Esophagus (tissue), 2 donors: ENCODE measurements around the gene MMP24OS. TPM values are rescaled to one million over a fixed set of nuclear protein-coding genes. Genes with fewer than 3 reads are reported as not detected.

ENCODE experiments used
- H3K27ac ChIP-seq, 2 donors: one replicate each; pipeline ENCODE4 v1.5.1; 2013; ENCODE audit warnings: low read depth in 2 of 2, mild to moderate bottlenecking in 2 of 2, inconsistent platforms in 1 of 2, low read length in 1 of 2, moderate library complexity in 1 of 2
- H3K27me3 ChIP-seq, 2 donors: one replicate each; pipeline ENCODE4 v1.6.1; 2013; ENCODE audit warnings: low read length in 2 of 2, control low read depth in 1 of 2, mild to moderate bottlenecking in 1 of 2; ENCODE audit not compliant: insufficient read depth in 2 of 2, control insufficient read depth in 1 of 2
- H3K36me3 ChIP-seq, 2 donors: one replicate each; pipeline ENCODE4 v1.6.1; 2013; ENCODE audit warnings: low read length in 1 of 2; ENCODE audit not compliant: control insufficient read depth in 2 of 2, insufficient read depth in 2 of 2
- H3K4me1 ChIP-seq, 2 donors: one replicate each; pipeline ENCODE4 v1.6.1; 2013; ENCODE audit warnings: low read length in 1 of 2; ENCODE audit not compliant: control insufficient read depth in 2 of 2, insufficient read depth in 2 of 2
- H3K4me3 ChIP-seq, 2 donors: one replicate each; pipeline ENCODE4 v1.5.1; 2013; ENCODE audit warnings: low read length in 2 of 2, mild to moderate bottlenecking in 2 of 2, low read depth in 1 of 2, moderate library complexity in 1 of 2
- H3K9me3 ChIP-seq, 2 donors: one replicate each; pipeline ENCODE4 v1.6.1; 2013; ENCODE audit warnings: mild to moderate bottlenecking in 2 of 2, low read depth in 1 of 2, low read length in 1 of 2, moderate library complexity in 1 of 2; ENCODE audit not compliant: control insufficient read depth in 2 of 2, insufficient read depth in 1 of 2
- WGBS, 2 donors: extraction: QIAGEN DNeasy Blood & Tissue Kit; methylation state at CpG; one replicate each; pipeline ENCODE4 v1.1.7; 2013; 5-methylcytosine and 5-hydroxymethylcytosine counted together
- polyA plus RNA-seq, 2 donors: library from polyadenylated mRNA; stranded (reverse); fragments of 200-250 nt; gene quantifications; one replicate each; pipeline ENCODE4 v1.2.3, GENCODE V29; 2013
- donor health status: healthy with polysubstance abuse.
- donor health status: Bipolar disorder and iron deficiency.

MMP24OS gene
- polyA plus RNA-seq, 2 donors, result 25.7 to 52.2 TPM

DNA sequence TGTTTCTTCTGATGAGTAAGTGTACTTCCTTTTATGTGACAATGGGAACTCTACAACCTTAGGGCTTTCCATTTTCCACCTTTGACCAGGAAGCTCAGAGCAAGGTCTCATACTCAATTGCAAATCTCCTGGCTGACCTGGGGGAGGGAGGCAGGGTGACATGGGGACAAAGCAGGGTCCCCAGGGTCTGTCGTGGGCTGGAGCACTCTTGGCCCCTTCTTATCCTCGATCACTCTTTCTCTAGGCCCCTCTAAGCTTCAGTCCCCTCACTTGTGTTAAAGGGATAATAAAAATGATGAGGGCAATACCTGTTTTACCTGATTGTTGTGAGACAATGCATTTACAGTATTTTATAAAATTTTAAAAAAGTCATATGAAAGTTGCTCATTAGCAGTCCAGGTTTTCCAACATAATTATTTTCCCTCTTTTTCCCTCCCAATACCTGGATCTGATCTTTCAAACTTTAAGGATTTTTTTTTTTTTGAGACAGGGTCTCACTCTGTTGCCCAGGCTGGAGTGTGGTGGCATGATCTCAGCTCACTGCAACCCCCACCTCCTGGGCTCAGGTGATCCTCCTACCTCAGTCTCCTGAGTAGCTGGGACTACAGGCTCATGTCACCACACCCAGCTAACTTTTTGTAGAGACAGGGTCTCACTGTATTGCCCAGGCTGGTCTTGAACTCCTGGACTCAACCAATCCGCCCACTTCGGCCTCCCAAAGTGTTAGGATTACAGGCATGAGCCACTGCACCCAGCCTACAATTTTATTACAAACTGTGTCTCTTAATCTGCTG is 22.7 kb upstream of the MMP24OS start:
- H3K4me1 ChIP-seq, result peaks cover 0 to 29% of the 10 kb centered on the region in 2 donors
- peaks cover 0 to 2% of the 10 kb centered on the region in 2 donors for H3K36me3 ChIP-seq
- no peaks in the 10 kb centered on the region for H3K27me3 ChIP-seq
- no peak overlapping the region for H3K4me3 ChIP-seq
- no peak overlapping the region for H3K27ac ChIP-seq
- 87 to 89% methylated on average over 4 of the region's 4 CpGs for WGBS, 2 donors
- H3K9me3 ChIP-seq, result no peaks in the 10 kb centered on the region

DNA sequence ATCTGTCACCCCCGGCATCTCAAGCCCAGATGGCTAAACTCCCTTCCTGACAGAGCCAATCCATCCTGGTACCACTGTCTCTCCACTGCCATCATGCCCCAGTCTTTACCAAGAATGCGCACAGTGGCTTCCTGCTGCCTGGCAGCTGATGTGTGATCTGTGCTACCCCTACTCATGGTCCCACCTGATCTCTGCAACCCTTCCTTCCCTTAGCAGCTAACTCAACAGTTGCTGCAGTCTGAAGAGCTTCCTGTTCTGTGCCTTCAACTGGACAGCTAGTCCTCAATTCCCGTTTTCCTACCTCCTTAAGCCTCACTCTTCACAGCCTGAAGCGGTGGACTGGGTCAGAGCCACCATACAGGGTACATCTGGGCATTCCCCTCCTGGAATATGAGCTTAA is 21.9 kb upstream of the MMP24OS start:
- Histone ChIP-seq H3K36me3 (peaks cover 0 to 2% of the 10 kb centered on the region in 2 donors), H3K9me3 (no peaks in the 10 kb centered on the region), H3K4me3 (no peak overlapping the region), H3K27ac (no peak overlapping the region), H3K27me3 (no peaks in the 10 kb centered on the region), H3K4me1 (peaks cover 0 to 24% of the 10 kb centered on the region in 2 donors)
- WGBS, 2 donors, result 85 to 86% methylated on average over 4 of the region's 4 CpGs

DNA sequence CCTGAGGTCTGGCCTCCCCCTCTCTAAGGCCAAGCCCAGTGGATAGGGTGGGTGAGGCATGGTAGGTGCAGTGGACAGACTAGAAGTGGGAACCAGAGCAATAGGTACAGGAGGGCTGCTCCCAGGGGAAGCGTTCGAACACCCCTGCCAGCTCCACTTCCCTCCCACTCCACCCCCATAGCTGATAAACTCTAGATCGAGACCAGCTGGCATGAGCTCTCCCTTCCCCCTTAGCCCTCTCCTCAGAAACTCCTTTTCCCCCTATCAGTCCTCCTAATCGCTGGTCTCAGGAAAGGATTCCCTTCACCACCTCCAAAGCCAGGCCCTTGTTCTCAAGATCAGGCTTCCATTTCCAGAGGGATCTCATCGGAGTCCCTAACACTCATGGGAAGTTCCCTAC is 20.3 kb upstream of the MMP24OS start:
- Histone ChIP-seq H3K4me1 (peaks cover 0 to 16% of the 10 kb centered on the region in 2 donors), H3K27me3 (no peaks in the 10 kb centered on the region), H3K9me3 (no peaks in the 10 kb centered on the region), H3K36me3 (peaks cover 0 to 2% of the 10 kb centered on the region in 2 donors), H3K27ac (no peak overlapping the region), H3K4me3 (no peak overlapping the region)
- WGBS, 2 donors, result 65 to 80% methylated on average over 4 to 5 of the region's 5 CpGs

DNA sequence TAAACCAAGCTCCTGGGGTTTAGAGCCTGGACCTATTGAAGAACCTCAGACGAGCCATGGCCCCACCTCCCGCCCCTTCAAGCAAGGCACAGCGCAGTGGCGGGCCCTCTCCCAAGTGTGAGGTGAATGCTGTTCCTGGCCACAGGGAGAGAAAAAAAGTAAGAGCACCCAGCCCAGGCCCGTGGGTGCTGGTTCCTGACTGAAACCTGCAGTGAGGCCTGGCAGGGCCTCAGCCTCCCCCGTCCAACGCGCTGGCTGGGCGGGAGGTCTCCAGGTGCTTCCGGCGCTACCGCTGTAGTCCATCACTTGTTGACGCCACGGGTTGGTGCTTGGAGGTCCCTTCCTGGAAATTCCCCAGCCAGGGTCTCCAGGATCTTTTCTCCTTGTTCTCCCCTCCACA is 19.8 kb upstream of the MMP24OS start:
- no peaks in the 10 kb centered on the region for H3K27me3 ChIP-seq
- H3K4me1 ChIP-seq, result peaks cover 0 to 19% of the 10 kb centered on the region in 2 donors
- WGBS, 2 donors, result 88 to 89% methylated on average over 14 of the region's 14 CpGs
- no peak overlapping the region for H3K4me3 ChIP-seq
- H3K27ac ChIP-seq, result peak overlapping the region in 1 of 2 donors; percentile 26
- no peaks in the 10 kb centered on the region for H3K9me3 ChIP-seq
- H3K36me3 ChIP-seq, result peaks cover 0 to under 1% of the 10 kb centered on the region in 2 donors

DNA sequence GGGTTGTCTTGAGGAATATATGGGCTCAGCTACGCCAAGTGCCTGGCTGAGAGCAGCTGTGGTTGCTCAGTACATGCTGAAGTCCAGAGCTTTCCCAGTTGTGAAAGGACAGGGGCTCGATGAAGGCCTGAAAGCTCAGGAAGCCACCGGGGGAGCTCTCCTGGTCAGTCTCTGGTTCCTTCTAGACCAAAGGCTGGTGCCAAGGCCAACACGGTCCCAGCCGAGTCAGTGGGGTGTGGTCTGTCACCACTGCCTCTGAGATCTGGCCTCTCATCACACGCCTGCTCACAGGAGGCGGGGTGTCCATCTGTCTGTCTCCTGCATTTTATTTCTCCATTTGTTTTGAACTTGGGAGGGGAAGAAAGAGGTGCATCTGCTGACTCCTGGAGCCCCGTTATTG is 19.2 kb upstream of the MMP24OS start:
- WGBS, 2 donors, result 58 to 61% methylated on average over 8 of the region's 8 CpGs
- H3K9me3 ChIP-seq, result no peaks in the 10 kb centered on the region
- H3K27ac ChIP-seq, result peak overlapping the region in 1 of 2 donors; percentile 44
- no peaks in the 10 kb centered on the region for H3K27me3 ChIP-seq
- H3K4me3 ChIP-seq, result no peak overlapping the region
- peaks cover 0 to 21% of the 10 kb centered on the region in 2 donors for H3K4me1 ChIP-seq
- H3K36me3 ChIP-seq, result no peaks in the 10 kb centered on the region

DNA sequence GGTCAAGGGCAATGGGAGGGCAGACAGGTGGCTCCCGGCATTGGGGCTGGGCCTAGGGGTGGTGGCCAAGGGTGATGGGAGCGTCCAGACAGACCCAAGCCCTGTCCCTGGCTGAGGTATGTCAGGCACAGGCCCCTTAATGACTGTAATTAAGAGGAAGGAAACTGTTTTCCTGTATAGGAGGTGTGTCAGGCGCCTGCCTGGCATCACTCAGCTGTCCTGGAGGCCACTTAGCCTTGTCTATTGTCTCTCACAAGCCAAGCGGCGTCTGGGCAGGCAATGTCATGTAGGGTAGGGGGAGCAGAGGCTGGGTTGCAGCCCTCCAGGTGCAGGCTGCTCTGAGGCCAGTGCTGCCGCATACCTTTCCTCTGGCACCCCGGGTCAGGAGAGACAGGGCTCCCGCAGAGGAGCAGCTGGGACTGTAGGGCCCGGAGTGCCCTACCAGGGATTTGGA is 18.2 kb upstream of the MMP24OS start:
- H3K36me3 ChIP-seq, result no peaks in the 10 kb centered on the region
- no peaks in the 10 kb centered on the region for H3K27me3 ChIP-seq
- H3K4me1 ChIP-seq, result peaks cover 0 to 21% of the 10 kb centered on the region in 2 donors
- peak overlapping the region in 1 of 2 donors; percentile 16 for H3K27ac ChIP-seq
- no peak overlapping the region for H3K4me3 ChIP-seq
- no peaks in the 10 kb centered on the region for H3K9me3 ChIP-seq
- 56 to 62% methylated on average over 9 of the region's 9 CpGs for WGBS, 2 donors

DNA sequence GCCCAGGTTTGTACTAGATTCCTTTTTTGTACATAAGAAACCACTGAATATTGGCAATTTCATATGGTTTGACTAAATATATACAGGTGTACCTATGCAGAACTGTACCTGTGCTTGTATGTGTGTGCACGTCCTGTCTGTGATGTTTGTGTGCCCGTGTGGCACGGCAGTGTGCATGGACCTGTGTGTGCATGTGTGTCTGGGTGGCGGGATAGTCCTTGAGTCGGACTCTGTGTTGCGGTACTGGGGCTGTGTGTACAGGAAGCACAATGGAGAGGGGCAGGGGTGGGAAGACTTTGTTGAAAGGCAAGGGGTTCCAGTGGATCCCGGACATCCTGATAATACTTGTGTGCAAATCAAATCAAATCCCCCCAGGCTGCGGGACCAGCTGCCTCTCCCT is 17.8 kb upstream of the MMP24OS start:
- H3K36me3 ChIP-seq, result no peaks in the 10 kb centered on the region
- 78 to 80% methylated on average over 8 of the region's 8 CpGs for WGBS, 2 donors
- no peak overlapping the region for H3K27ac ChIP-seq
- no peaks in the 10 kb centered on the region for H3K9me3 ChIP-seq
- H3K27me3 ChIP-seq, result no peaks in the 10 kb centered on the region
- no peak overlapping the region for H3K4me3 ChIP-seq
- peaks cover 0 to 21% of the 10 kb centered on the region in 2 donors for H3K4me1 ChIP-seq

DNA sequence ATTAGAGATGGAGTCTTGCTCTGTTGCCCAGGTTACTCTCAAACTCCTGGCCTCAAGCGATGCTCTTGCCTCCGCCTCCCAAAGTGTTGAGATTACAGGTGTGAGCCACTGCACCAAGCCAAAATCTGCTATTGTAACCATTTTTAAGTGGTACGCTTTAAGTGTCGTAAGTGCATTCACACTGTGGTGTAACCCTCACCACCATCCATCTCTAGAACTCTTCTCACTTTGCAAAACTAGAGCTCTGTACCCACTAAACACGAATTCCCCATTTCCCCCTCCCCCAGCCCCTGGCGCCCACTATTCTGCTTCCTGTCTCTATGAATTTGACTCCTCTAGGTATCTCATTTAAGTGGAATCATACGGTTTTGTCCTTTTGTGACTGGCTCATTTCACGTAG is 17.1 kb upstream of the MMP24OS start:
- H3K36me3 ChIP-seq, result no peaks in the 10 kb centered on the region
- H3K27ac ChIP-seq, result no peak overlapping the region
- 73 to 83% methylated on average over 8 of the region's 8 CpGs for WGBS, 2 donors
- H3K4me3 ChIP-seq, result no peak overlapping the region
- H3K4me1 ChIP-seq, result peaks cover 0 to 22% of the 10 kb centered on the region in 2 donors
- no peaks in the 10 kb centered on the region for H3K9me3 ChIP-seq
- H3K27me3 ChIP-seq, result no peaks in the 10 kb centered on the region

DNA sequence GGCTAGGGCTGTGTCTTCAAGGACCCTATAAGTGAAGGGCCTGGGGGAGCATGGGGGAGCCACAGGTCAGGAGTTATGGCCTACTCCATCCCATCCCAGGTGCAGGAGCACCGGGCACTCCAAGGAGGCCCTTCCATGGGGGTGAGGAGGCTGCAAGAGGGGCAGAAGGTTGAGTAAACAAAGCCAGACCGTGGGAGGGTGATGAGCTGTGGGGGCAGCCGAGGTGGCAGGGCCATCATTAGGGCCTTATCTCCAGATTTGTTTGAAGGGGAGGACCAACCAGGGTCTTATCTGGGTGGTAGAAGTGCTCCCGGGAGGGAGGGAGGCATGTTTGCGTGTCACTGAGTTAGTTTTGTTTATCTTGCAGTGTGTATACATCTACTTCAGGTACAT is 16.4 kb upstream of the MMP24OS start:
- no peaks in the 10 kb centered on the region for H3K27me3 ChIP-seq

More for the DNA sequence above, 16.4 kb upstream of the MMP24OS start:
- H3K27ac ChIP-seq, result no peak overlapping the region
- peaks cover 0 to 20% of the 10 kb centered on the region in 2 donors for H3K4me1 ChIP-seq
- WGBS, 2 donors, result 59 to 68% methylated on average over 5 of the region's 5 CpGs
- no peak overlapping the region for H3K4me3 ChIP-seq
- H3K36me3 ChIP-seq, result no peaks in the 10 kb centered on the region
- no peaks in the 10 kb centered on the region for H3K9me3 ChIP-seq
